ENCODE data around the gene RPS16. TPM values are rescaled to one million over a fixed set of nuclear protein-coding genes. Genes with fewer than 3 reads are reported as not detected.
"Not testable (repeated sequence)": the region's sequence is repeated elsewhere in the genome, so short reads cannot be mapped to it uniquely, and the experiment has no call there.

The RPS16 gene
- total and polyA plus RNA-seq, 9 donors: 261 to 2,619 (median 2,071) TPM

DNA sequence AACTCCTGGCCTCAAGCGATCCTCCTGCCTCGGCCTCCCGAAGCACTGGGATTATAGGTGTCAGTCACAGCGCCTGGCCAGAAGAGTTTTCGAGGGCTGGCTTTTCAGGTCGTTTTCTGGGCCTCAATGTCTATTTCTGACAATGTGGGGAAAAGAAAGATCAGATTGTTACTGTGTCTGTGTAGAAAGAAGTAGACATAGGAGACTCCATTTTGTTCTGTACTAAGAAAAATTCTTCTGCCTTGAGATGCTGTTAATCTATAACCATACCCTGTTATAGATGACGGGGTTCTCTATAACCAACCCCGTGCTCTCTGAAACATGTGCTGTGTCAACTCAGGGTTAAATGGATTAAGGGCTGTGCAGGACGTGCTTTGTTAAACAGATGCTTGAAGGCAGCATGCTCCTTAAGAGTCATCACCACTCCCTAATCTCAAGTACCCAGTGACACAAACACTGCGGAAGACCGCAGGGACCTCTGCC, 43.6 kb upstream of the RPS16 start:
- DNase-seq; H3K27me3 ChIP-seq (ENCODE audit: control insufficient read depth, insufficient read depth, low read length); H3K9me3 ChIP-seq (replicated peaks; ENCODE audit: control insufficient read depth, low read depth, low read length); H3K4me3 ChIP-seq (ENCODE audit: low read length); H3K27ac ChIP-seq (ENCODE audit: low read length): not testable (repeated sequence)
- Histone ChIP-seq H3K4me1 (ENCODE audit: control insufficient read depth, insufficient read depth, low read length) (peaks cover 18% of the 10 kb centered on the region), H3K36me3 (ENCODE audit: control insufficient read depth, insufficient read depth, low read length) (peaks cover 36% of the 10 kb centered on the region)
- WGBS (ENCODE audit: insufficient coverage): 92% methylated on average over 3 of the region's 11 CpGs

DNA sequence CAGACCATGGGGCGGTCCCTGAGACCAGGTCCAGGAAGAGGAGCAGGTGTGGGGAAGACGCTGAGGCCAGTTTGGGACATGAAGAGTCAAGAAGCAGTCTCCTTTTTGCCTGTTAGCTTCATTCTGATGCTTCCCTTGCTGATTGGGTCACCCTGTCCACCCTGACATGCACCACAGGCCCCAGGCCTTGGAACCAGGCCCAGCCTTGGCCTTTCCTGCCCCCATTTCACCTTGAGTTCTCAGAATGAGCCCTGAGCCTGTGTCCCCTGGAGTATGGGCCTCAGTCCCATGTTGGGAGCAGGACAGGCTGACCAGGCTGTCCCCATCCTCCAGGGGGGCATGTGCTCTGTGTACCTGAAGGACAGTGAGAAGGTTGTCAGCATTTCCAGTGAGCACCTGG, 40.0 kb upstream of the RPS16 start:
- no peak for DNase-seq

DNA sequence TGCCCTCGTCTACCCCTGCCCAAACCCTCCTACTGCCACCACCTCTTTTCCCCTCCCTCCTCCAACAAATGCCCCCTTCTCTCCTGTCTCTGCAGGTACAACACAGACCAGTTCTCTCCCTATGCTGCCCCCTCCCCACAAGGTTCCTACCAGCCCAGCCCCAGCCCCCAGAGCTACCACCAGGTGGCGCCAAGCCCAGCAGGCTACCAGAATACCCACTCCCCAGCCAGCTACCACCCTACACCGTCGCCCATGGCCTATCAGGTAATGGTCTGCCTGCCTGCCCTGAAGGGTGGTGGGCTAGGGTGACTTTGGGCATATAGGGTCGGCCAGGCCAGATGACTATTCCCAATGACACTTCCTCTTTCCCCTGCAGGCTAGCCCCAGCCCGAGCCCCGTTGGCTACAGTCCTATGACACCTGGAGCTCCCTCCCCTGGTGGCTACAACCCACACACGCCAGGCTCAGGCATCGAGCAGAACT, 38.4 kb upstream of the RPS16 start:
- 76% methylated on average over 4 of the region's 9 CpGs for WGBS (ENCODE audit: insufficient coverage)

More for the DNA sequence above, 40.0 kb upstream of the RPS16 start:
- Histone ChIP-seq H3K4me1 (ENCODE audit: control insufficient read depth, insufficient read depth, low read length) (peaks cover 8% of the 10 kb centered on the region), H3K9me3 (replicated peaks; ENCODE audit: control insufficient read depth, low read depth, low read length) (no peaks in the 10 kb centered on the region), H3K36me3 (ENCODE audit: control insufficient read depth, insufficient read depth, low read length) (peaks cover 59% of the 10 kb centered on the region), H3K27ac (ENCODE audit: low read length) (no peak overlapping the region), H3K27me3 (ENCODE audit: control insufficient read depth, insufficient read depth, low read length) (no peaks in the 10 kb centered on the region), H3K4me3 (ENCODE audit: low read length) (no peak overlapping the region)
- 86% methylated on average over 2 of the region's 2 CpGs for WGBS (ENCODE audit: insufficient coverage)

DNA sequence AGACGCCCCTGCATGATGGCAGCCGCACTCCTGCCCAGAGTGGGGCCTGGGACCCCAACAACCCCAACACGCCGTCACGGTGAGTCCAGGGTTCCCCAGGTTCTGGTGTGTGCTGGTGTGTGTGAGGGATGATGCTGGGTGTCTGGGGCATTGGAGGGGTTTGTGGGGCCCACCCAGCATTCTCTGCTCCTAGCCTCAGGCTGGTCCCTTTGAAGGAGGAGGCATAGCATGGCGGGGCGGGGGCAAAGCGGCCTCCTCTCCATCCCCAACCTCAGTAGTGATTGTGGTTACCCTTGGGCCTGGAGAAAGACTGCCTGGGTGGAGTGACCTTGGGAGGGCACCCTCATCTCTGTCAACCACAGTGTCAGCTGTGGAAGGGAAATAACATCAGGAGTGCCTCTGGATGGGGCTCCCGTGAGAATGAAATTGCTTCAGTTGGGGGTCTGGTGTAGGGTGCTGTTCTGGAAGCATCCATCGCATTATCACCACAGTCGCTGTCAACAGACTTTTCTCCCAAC, 37.8 kb upstream of the RPS16 start:
- WGBS (ENCODE audit: insufficient coverage): 95% methylated on average over 3 of the region's 11 CpGs

More for the DNA sequence above, 38.4 kb upstream of the RPS16 start:
- Histone ChIP-seq H3K9me3 (replicated peaks; ENCODE audit: control insufficient read depth, low read depth, low read length) (no peaks in the 10 kb centered on the region), H3K4me3 (ENCODE audit: low read length) (no peak overlapping the region), H3K27me3 (ENCODE audit: control insufficient read depth, insufficient read depth, low read length) (no peaks in the 10 kb centered on the region), H3K27ac (ENCODE audit: low read length) (no peak overlapping the region), H3K4me1 (ENCODE audit: control insufficient read depth, insufficient read depth, low read length) (no peaks in the 10 kb centered on the region), H3K36me3 (ENCODE audit: control insufficient read depth, insufficient read depth, low read length) (peaks cover 74% of the 10 kb centered on the region)
- DNase-seq: peak; percentile 38

DNA sequence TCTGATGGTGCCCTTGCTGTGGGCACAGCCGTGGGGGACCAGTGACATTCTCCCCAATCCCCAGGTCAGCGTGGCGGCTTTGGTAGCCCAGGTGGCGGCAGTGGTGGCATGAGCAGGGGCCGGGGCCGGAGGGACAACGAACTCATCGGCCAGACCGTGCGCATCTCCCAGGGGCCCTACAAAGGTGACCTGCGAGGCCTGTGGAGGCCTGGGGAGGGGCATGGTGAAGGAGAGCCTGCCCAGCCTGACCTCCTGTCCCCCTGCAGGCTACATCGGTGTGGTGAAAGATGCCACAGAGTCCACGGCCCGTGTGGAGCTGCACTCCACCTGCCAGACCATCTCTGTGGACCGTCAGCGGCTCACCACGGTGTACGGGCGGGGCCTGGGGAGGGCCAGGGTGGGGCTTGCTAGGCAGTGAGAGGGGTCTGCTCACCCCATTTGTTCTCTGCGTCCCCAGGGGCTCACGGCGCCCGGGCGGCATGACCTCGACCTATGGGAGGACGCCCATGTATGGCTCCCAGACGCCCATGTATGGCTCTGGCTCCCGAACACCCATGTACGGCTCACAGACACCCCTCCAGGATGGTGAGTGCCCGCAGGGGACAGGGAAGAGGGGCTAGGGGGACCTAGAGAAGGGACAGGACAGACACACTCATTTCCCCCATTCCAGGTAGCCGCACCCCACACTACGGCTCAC, 37.1 kb upstream of the RPS16 start:
- no peak overlapping the region for H3K4me3 ChIP-seq (ENCODE audit: low read length)
- no peak overlapping the region for H3K27ac ChIP-seq (ENCODE audit: low read length)
- DNase-seq: no peak
- H3K4me1 ChIP-seq (ENCODE audit: control insufficient read depth, insufficient read depth, low read length): no peaks in the 10 kb centered on the region
- 87% methylated on average over 16 of the region's 32 CpGs for WGBS (ENCODE audit: insufficient coverage)
- no peaks in the 10 kb centered on the region for H3K9me3 ChIP-seq (replicated peaks; ENCODE audit: control insufficient read depth, low read depth, low read length)
- peaks cover 87% of the 10 kb centered on the region for H3K36me3 ChIP-seq (ENCODE audit: control insufficient read depth, insufficient read depth, low read length)
- H3K27me3 ChIP-seq (ENCODE audit: control insufficient read depth, insufficient read depth, low read length): no peaks in the 10 kb centered on the region

More for the DNA sequence above, 37.8 kb upstream of the RPS16 start:
- H3K27me3 ChIP-seq (ENCODE audit: control insufficient read depth, insufficient read depth, low read length): no peaks in the 10 kb centered on the region
- H3K9me3 ChIP-seq (replicated peaks; ENCODE audit: control insufficient read depth, low read depth, low read length): no peaks in the 10 kb centered on the region
- peaks cover 81% of the 10 kb centered on the region for H3K36me3 ChIP-seq (ENCODE audit: control insufficient read depth, insufficient read depth, low read length)
- H3K4me1 ChIP-seq (ENCODE audit: control insufficient read depth, insufficient read depth, low read length): no peaks in the 10 kb centered on the region
- no peak overlapping the region for H3K27ac ChIP-seq (ENCODE audit: low read length)
- no peak overlapping the region for H3K4me3 ChIP-seq (ENCODE audit: low read length)
- no peak for DNase-seq

DNA sequence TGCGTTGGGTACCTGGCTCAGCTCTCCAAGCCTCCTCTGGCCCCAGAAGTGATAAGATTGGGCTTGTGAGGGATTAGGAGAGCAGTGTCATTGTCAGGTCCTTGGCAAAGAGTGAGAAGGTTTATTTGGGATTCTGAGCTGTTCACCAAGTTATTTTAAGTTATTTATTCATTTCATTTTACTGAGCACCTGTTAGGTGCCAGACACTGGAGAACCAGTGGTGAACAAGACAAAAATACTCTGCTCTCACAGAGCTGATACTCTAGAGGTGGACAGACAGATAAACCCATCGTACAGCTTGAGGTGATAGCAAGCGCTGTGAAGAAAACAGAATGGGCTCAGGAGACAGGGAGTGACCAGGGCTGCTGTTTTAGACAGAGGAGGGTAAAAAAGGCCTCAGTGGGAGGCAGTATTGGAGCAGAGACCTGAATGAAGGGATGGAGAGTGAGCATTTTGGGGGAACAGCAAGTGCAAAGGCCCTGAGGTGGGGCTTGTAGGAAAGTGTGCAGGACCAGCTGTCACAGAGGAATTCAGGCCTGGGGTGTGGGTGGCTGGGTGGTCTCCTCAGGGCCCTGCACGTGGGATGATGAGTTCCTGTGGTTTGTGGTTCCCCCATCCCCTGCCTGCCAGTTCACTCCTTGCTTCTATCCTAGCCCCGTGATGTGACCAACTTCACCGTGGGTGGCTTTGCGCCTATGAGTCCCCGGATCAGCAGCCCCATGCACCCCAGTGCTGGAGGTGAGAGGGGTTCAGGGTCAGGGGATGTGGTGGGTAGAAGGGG, 36.2 kb upstream of the RPS16 start:
- H3K36me3 ChIP-seq (ENCODE audit: control insufficient read depth, insufficient read depth, low read length): peaks cover 92% of the 10 kb centered on the region
- no peak overlapping the region for H3K4me3 ChIP-seq (ENCODE audit: low read length)
- H3K27me3 ChIP-seq (ENCODE audit: control insufficient read depth, insufficient read depth, low read length): no peaks in the 10 kb centered on the region
- WGBS (ENCODE audit: insufficient coverage): 96% methylated on average over 6 of the region's 8 CpGs
- DNase-seq: no peak
- no peaks in the 10 kb centered on the region for H3K4me1 ChIP-seq (ENCODE audit: control insufficient read depth, insufficient read depth, low read length)
- no peaks in the 10 kb centered on the region for H3K9me3 ChIP-seq (replicated peaks; ENCODE audit: control insufficient read depth, low read depth, low read length)
- H3K27ac ChIP-seq (ENCODE audit: low read length): no peak overlapping the region

DNA sequence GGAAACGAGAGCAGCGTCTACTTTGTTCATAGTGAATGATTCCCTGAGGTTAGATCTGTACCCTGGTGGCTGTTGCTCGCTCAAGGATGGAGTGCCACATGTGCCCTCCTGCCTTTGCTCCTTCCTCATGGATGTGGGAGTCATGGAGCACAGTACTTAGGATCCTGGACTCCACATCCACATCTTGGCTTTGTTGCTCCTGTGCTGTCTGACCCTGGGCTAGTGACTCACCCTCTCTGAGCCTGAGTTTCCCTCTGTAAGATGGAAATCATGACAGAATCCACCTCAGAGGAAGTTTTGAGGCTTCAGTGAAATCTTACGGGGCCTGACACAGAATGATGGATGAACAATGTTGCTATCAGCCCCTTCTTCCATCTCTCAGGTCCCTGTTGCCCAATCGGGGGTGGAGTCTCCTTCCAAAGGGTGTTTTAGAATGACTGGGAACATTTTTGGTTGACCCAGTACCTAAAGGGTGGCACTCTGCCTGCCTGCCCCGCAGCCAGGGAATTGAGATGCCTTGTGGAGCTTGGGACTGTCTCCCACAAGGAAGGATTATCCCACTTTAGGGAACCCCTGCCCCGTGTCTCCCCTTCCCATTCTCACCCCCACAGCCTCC, 35.1 kb upstream of the RPS16 start:
- H3K9me3 ChIP-seq (replicated peaks; ENCODE audit: control insufficient read depth, low read depth, low read length): no peaks in the 10 kb centered on the region
- H3K36me3 ChIP-seq (ENCODE audit: control insufficient read depth, insufficient read depth, low read length): peaks cover 91% of the 10 kb centered on the region
- no peaks in the 10 kb centered on the region for H3K4me1 ChIP-seq (ENCODE audit: control insufficient read depth, insufficient read depth, low read length)
- DNase-seq: no peak
- no peak overlapping the region for H3K27ac ChIP-seq (ENCODE audit: low read length)
- H3K4me3 ChIP-seq (ENCODE audit: low read length): no peak overlapping the region
- WGBS (ENCODE audit: insufficient coverage): 88% methylated on average over 1 of the region's 7 CpGs
- H3K27me3 ChIP-seq (ENCODE audit: control insufficient read depth, insufficient read depth, low read length): no peaks in the 10 kb centered on the region

DNA sequence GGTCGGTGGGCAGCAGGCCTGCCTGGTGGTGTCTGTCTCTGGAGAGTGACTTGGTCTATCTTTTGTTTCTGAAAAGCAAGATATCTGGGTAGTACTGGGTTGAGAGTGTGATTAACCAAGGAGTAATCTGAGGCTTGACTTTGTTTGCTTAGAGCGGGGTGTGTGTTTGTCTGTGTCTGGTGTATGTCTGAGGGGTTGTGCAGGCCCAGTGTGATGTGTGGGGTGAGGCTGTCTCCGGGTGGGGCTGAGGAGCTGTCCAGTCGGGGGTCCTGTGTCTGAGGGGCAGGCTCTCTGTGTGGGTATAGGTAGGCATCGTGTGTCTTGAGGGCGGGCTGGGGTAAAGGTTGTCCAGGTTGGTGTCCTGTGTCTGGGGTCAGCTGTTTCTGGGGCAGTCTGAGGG, 33.8 kb upstream of the RPS16 start:
- DNase-seq: no peak
- Histone ChIP-seq H3K27ac (ENCODE audit: low read length) (no peak overlapping the region), H3K9me3 (replicated peaks; ENCODE audit: control insufficient read depth, low read depth, low read length) (no peaks in the 10 kb centered on the region), H3K4me1 (ENCODE audit: control insufficient read depth, insufficient read depth, low read length) (no peaks in the 10 kb centered on the region), H3K36me3 (ENCODE audit: control insufficient read depth, insufficient read depth, low read length) (peaks cover 94% of the 10 kb centered on the region), H3K4me3 (ENCODE audit: low read length) (no peak overlapping the region), H3K27me3 (ENCODE audit: control insufficient read depth, insufficient read depth, low read length) (no peaks in the 10 kb centered on the region)
- WGBS (ENCODE audit: insufficient coverage): 93% methylated on average over 6 of the region's 6 CpGs

DNA sequence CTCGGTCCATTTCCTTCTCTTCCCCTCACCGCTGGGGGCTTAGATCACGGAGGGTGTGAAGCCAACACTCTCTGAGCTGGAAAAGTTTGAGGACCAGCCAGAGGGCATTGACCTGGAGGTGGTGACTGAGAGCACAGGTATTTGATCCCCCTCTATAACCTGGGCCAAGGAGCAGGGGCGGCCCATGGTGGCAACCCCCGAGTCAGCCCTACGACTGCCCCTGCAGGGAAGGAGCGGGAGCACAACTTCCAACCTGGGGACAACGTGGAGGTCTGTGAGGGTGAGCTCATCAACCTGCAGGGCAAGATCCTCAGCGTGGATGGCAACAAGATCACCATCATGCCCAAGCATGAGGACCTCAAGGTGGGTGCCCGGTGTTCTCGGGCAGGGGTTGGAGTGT, 33.3 kb upstream of the RPS16 start:
- Histone ChIP-seq H3K4me3 (ENCODE audit: low read length) (no peak overlapping the region), H3K27me3 (ENCODE audit: control insufficient read depth, insufficient read depth, low read length) (no peaks in the 10 kb centered on the region), H3K27ac (ENCODE audit: low read length) (no peak overlapping the region), H3K9me3 (replicated peaks; ENCODE audit: control insufficient read depth, low read depth, low read length) (no peaks in the 10 kb centered on the region), H3K36me3 (ENCODE audit: control insufficient read depth, insufficient read depth, low read length) (peaks cover 93% of the 10 kb centered on the region), H3K4me1 (ENCODE audit: control insufficient read depth, insufficient read depth, low read length) (no peaks in the 10 kb centered on the region)
- WGBS (ENCODE audit: insufficient coverage): 92% methylated on average over 8 of the region's 11 CpGs
- no peak for DNase-seq

DNA sequence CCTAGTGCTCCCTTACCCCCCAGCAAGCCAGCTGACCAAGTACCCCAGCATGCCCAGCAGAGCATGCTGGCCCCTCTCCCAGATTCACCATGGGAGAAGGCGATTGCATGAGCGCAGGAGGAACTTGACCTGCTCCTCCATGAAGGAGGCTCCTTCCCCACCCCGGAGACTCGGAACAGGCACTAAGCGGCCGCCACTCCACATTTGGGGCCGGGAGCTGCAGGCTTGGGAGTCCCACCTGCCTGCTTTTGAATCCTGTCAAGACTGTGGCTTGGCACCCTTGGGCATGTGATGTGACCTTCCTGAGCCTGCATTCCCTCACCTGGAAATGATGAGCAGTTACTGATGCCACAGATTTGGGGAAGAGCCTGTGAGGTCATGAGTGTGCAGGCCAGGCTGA, 32.2 kb upstream of the RPS16 start:
- H3K27ac ChIP-seq (ENCODE audit: low read length): no peak overlapping the region
- H3K27me3 ChIP-seq (ENCODE audit: control insufficient read depth, insufficient read depth, low read length): no peaks in the 10 kb centered on the region
- H3K4me3 ChIP-seq (ENCODE audit: low read length): no peak overlapping the region
- no CpG with 5 or more reads among the region's 7 CpGs for WGBS (ENCODE audit: insufficient coverage)
- no peaks in the 10 kb centered on the region for H3K4me1 ChIP-seq (ENCODE audit: control insufficient read depth, insufficient read depth, low read length)
- no peak for DNase-seq
- peaks cover 86% of the 10 kb centered on the region for H3K36me3 ChIP-seq (ENCODE audit: control insufficient read depth, insufficient read depth, low read length)
- no peaks in the 10 kb centered on the region for H3K9me3 ChIP-seq (replicated peaks; ENCODE audit: control insufficient read depth, low read depth, low read length)
